WERI-Rb-1 (cell line): ENCODE measurements around the gene S100A1.

ENCODE experiments used
- DNase-seq: peaks from one replicate; pipeline ENCODE4 v3.0.0-alpha.2; 2020
- H3K27ac ChIP-seq: fragments of 250-450 bp; sonication (Bioruptor Pico); 2 replicates; pipeline ENCODE4 v1.5.1; 2020; ENCODE audit warnings: mild to moderate bottlenecking, moderate library complexity
- H3K27me3 ChIP-seq: fragments of 250-450 bp; sonication (Bioruptor Pico); 2 replicates; pipeline ENCODE4 v1.5.1; 2021; ENCODE audit warnings: mild to moderate bottlenecking, low read depth, moderate library complexity; ENCODE audit not compliant: insufficient read depth, severe bottlenecking
- H3K36me3 ChIP-seq: fragments of 250-450 bp; sonication (Bioruptor Pico); 2 replicates; pipeline ENCODE4 v1.5.1; 2020; ENCODE audit warnings: mild to moderate bottlenecking, moderate library complexity
- H3K4me3 ChIP-seq: 2 replicates; pipeline ENCODE4 v1.5.1; 2011; ENCODE audit warnings: low read depth, mild to moderate bottlenecking, control low read depth, low read length
- H3K9me3 ChIP-seq: fragments of 250-450 bp; sonication (Bioruptor Pico); 2 replicates; pipeline ENCODE4 v1.5.1; 2021; ENCODE audit warnings: mild to moderate bottlenecking, moderate library complexity; ENCODE audit not compliant: severe bottlenecking
- TF ChIP-seq, protein P1 (sequence below): IDR thresholded peaks from 2 replicates; pipeline ENCODE4 v1.5.1; 2011; ENCODE audit warnings: low read depth, mild to moderate bottlenecking, control low read depth, inconsistent platforms, low read length

Gene S100A1

GRCh38 chr1:153619171-153619570 is 9.1 kb upstream of the S100A1 start:
- no peak for DNase-seq
- H3K9me3 ChIP-seq = peaks cover 6% of the 10 kb centered on the region
- peaks cover 63% of the 10 kb centered on the region for H3K36me3 ChIP-seq
- no peaks in the 10 kb centered on the region for H3K27me3 ChIP-seq
- no peak overlapping the region for H3K27ac ChIP-seq
- TF ChIP-seq, protein P1, sequence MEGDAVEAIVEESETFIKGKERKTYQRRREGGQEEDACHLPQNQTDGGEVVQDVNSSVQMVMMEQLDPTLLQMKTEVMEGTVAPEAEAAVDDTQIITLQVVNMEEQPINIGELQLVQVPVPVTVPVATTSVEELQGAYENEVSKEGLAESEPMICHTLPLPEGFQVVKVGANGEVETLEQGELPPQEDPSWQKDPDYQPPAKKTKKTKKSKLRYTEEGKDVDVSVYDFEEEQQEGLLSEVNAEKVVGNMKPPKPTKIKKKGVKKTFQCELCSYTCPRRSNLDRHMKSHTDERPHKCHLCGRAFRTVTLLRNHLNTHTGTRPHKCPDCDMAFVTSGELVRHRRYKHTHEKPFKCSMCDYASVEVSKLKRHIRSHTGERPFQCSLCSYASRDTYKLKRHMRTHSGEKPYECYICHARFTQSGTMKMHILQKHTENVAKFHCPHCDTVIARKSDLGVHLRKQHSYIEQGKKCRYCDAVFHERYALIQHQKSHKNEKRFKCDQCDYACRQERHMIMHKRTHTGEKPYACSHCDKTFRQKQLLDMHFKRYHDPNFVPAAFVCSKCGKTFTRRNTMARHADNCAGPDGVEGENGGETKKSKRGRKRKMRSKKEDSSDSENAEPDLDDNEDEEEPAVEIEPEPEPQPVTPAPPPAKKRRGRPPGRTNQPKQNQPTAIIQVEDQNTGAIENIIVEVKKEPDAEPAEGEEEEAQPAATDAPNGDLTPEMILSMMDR = no peak
- H3K4me3 ChIP-seq = no peak overlapping the region

GRCh38 chr1:153623101-153623500 is 5.1 kb upstream of the S100A1 start:
- H3K9me3 ChIP-seq = peaks cover 6% of the 10 kb centered on the region
- H3K27me3 ChIP-seq = no peaks in the 10 kb centered on the region
- no peak for DNase-seq
- no peak overlapping the region for H3K27ac ChIP-seq
- no peak overlapping the region for H3K4me3 ChIP-seq
- TF ChIP-seq, protein P1 = no peak
- peaks cover 78% of the 10 kb centered on the region for H3K36me3 ChIP-seq

DNA sequence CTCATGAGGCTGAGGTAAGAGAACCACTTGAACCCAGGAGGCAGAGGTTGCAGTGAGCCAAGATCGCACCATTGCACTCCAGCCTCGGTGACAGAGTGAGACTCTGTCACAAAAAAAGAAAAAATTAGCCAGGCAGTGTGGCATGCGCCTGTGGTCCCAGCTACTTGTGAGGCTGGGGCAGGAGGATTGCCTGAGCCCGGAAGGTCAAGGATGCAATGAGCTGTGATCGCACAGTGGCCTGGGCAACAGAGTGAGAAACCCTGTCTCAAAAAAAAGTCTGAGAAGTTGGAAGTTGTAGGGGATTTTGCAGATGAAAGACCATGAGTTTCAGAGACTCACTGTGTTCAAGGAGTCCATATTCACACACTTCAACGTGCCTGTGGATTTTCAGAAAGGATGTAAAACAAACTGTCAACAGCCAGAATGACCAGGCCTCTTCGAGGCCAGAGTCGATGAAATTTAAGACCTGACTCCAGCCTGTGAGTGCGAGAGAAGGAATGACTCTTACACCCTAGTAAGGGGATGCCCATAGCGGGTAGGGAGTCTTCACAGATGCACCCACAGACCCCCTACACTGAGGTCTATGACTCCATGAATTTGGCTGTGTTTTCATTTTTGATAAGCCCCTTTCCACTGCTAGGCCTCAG is 3.1 kb upstream of the S100A1 start:
- H3K9me3 ChIP-seq = peaks cover under 1% of the 10 kb centered on the region
- TF ChIP-seq, protein P1 = no peak
- H3K36me3 ChIP-seq = peaks cover 58% of the 10 kb centered on the region
- no peak for DNase-seq
- no peaks in the 10 kb centered on the region for H3K27me3 ChIP-seq
- no peak overlapping the region for H3K27ac ChIP-seq
- no peak overlapping the region for H3K4me3 ChIP-seq

DNA sequence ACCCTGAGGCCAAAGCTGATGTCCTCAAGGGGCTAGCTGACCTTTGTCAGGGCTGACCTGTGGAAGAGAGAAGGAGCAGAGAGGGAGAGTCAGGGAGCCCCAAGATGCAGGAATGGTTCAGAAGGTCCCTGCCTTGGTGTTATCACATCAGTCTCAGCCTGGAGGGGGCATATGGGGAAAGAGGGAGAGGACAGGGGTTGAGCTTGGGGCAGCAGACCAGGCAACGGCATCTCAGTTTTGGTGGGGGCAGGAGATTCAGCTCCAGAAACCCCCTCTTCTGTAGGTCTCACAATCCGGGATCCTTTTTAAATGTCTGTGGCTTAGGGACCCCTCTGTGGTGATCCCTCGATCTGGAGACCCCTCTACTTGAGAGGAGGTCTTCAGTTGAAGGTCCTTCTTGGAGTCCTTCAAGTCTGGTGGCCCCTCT is 1.7 kb upstream of the S100A1 start:
- no peaks in the 10 kb centered on the region for H3K9me3 ChIP-seq
- H3K27ac ChIP-seq = peak overlapping the region; percentile 79
- DNase-seq = no peak
- no peaks in the 10 kb centered on the region for H3K27me3 ChIP-seq
- peak overlapping the region; percentile 61 for H3K4me3 ChIP-seq
- TF ChIP-seq, protein P1 = no peak
- H3K36me3 ChIP-seq = peaks cover 47% of the 10 kb centered on the region

GRCh38 chr1:153626904-153627714 is 1.1 kb upstream of the S100A1 start, which contains the start of gene S100A13:
Gene S100A13, minus strand, starts transcription at chr1:153627505. Its CDS starts 1,033 bp downstream, at chr1:153626472.
- Histone ChIP-seq H3K9me3 (no peaks in the 10 kb centered on the region), H3K36me3 (peaks cover 43% of the 10 kb centered on the region), H3K27ac (peak within 1 kb of the TSS; percentile 79), H3K4me3 (peak within 1 kb of the TSS; percentile 61), H3K27me3 (no peaks in the 10 kb centered on the region)
- TF ChIP-seq, protein P1 = peak; percentile 100
- DNase-seq = peak; percentile 100
